ENCODE results near the gene NPSR1.
"Not testable (repeated sequence)": the region's sequence is repeated elsewhere in the genome, so short reads cannot be mapped to it uniquely, and the experiment has no call there.

- TF ChIP-seq ZNF423, ZNF175 (tag by site-specific recombination; IDR thresholded peaks at IDR 0.05): not testable (repeated sequence)
These were observed 29.4 kb upstream of the NPSR1 start for GRCh38 chr7:34628618-34629017.

Data from HEK293 (cell line).